Natural killer cell (primary cell): ENCODE data around the gene CRKL. TPM values are rescaled to one million over a fixed set of nuclear protein-coding genes. Genes with fewer than 3 reads are reported as not detected.
A peak's percentile ranks its signal among the peaks of the same experiment; 100 is the strongest.

Source experiments
- ATAC-seq, 3 donors: fragments of 150-1000 bp in 2 of 3; fragments of 200-7000 bp in 1 of 3; cut with Tn5 transposase; 1 replicate in 1 of 3; 2 replicates in 2 of 3; pipeline ENCODE4 v1.10.0; 2021; ENCODE audit warnings: mild to moderate bottlenecking in 2 of 3, moderate library complexity in 2 of 3
- DNase-seq, 2 donors: peaks; one replicate each; pipeline versions ENCODE4 v3.0.0 to v3.0.0-alpha.2; 2013 to 2021; ENCODE audit warnings: mixed read lengths in 1 of 2
- H3K27ac ChIP-seq: one replicate; pipeline ENCODE4 v1.5.1; 2013; ENCODE audit warnings: mild to moderate bottlenecking, low read length
- H3K27me3 ChIP-seq: one replicate; pipeline ENCODE4 v1.6.1; 2013; ENCODE audit warnings: low read length; ENCODE audit not compliant: control insufficient read depth, insufficient read depth
- H3K36me3 ChIP-seq: one replicate; pipeline ENCODE4 v1.6.1; 2013; ENCODE audit warnings: low read length; ENCODE audit not compliant: control insufficient read depth, insufficient read depth
- H3K4me1 ChIP-seq: one replicate; pipeline ENCODE4 v1.6.1; 2013; ENCODE audit warnings: low read length; ENCODE audit not compliant: control insufficient read depth, insufficient read depth
- H3K4me3 ChIP-seq: one replicate; pipeline ENCODE4 v1.5.1; 2013; ENCODE audit warnings: low read length
- H3K9me3 ChIP-seq: one replicate; pipeline ENCODE4 v1.6.1; 2013; ENCODE audit warnings: low read length; ENCODE audit not compliant: control insufficient read depth, insufficient read depth
- H3K27ac Mint-ChIP-seq, 2 donors: one replicate each; pipeline ENCODE4 v1.8.0; 2022; ENCODE audit warnings: mild to moderate bottlenecking in 2 of 2, mixed read lengths in 2 of 2, moderate library complexity in 1 of 2
- H3K27me3 Mint-ChIP-seq, 2 donors: one replicate each; pipeline ENCODE4 v1.8.0; 2022; ENCODE audit warnings: low read depth in 2 of 2, mixed read lengths in 2 of 2
- H3K36me3 Mint-ChIP-seq: one replicate; pipeline ENCODE4 v1.8.0; 2022; ENCODE audit warnings: mixed read lengths
- H3K4me1 Mint-ChIP-seq, 2 donors: one replicate each; pipeline ENCODE4 v1.8.0; 2022; ENCODE audit warnings: mixed read lengths in 2 of 2
- H3K4me3 Mint-ChIP-seq: one replicate; pipeline ENCODE4 v1.8.0; 2022; ENCODE audit warnings: mild to moderate bottlenecking, moderate library complexity, mixed read lengths
- H3K9me3 Mint-ChIP-seq, 2 donors: one replicate each; pipeline ENCODE4 v1.8.0; 2022; ENCODE audit warnings: mixed read lengths in 2 of 2
- WGBS: methylation state at CpG from one replicate; pipeline ENCODE4 v1.1.7; 2013; ENCODE audit warnings: missing lambda C conversion rate; ENCODE audit not compliant: insufficient coverage; 5-methylcytosine and 5-hydroxymethylcytosine counted together
- intact Hi-C: fragments of 100-400 bp; cut with micrococcal nuclease; formaldehyde crosslinking; loops from one replicate; pipeline ENCODE4 v1.14.2; 2022
- total RNA-seq, 4 donors: library from RNA; stranded (reverse); fragments of 120-200 nt in 1 of 4; gene quantifications; one replicate each; pipeline versions ENCODE4 v1.2.3 to v1.2.4, GENCODE V29; 2013 to 2022
- TF ChIP-seq, protein P1 (sequence below): fragments of 200-600 bp; IDR thresholded peaks from one replicate; pipeline ENCODE4 v1.8.0; 2022; ENCODE audit warnings: antibody characterized with exemption

CRKL gene
- total RNA-seq, 3 donors from 2014 or later (not counting 1 experiment from before 2014, with no cell fraction given), result 50.7 to 71.2 (median 67.4) TPM

DNA sequence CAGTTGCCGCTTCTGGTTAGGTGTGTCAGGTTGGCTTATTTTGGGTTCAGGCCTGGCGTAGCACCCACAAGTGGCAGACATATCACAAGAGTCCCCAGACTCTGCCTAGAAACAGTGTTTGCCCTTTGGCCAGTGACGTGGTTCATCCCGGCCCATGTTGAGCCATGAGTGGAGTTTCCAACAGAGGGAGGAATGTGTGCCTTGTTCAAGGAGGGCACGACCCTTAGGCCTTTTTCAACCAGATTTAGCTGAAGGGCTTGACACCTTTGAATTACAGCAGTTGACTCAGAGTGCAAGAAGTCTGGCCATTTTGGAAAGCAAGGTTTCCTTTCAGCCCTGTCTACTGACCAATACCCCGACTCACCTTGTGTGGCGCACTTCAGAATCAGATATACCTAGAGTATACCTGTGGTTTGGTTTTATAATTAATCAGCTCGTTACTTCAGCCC lies 34.7 kb downstream of the CRKL start:
- Histone ChIP-seq H3K9me3 (no peaks in the 10 kb centered on the region), H3K36me3 (peaks cover 41% of the 10 kb centered on the region), H3K4me1 (peaks cover 15% of the 10 kb centered on the region), H3K4me3 (no peak overlapping the region), H3K27ac (no peak overlapping the region), H3K27me3 (no peaks in the 10 kb centered on the region)
- ATAC-seq, result no peak
- Mint-ChIP-seq H3K4me1 (peaks cover 13 to 24% of the 10 kb centered on the region in 2 donors), H3K9me3 (no peaks in the 10 kb centered on the region), H3K4me3 (no peak overlapping the region), H3K27me3 (no peaks in the 10 kb centered on the region), H3K36me3 (peaks cover 4% of the 10 kb centered on the region), H3K27ac (peak overlapping the region in 1 of 2 donors; percentile 24)
- 95% methylated on average over 8 of the region's 8 CpGs for WGBS
- DNase-seq, result no peak
- TF ChIP-seq, protein P1, sequence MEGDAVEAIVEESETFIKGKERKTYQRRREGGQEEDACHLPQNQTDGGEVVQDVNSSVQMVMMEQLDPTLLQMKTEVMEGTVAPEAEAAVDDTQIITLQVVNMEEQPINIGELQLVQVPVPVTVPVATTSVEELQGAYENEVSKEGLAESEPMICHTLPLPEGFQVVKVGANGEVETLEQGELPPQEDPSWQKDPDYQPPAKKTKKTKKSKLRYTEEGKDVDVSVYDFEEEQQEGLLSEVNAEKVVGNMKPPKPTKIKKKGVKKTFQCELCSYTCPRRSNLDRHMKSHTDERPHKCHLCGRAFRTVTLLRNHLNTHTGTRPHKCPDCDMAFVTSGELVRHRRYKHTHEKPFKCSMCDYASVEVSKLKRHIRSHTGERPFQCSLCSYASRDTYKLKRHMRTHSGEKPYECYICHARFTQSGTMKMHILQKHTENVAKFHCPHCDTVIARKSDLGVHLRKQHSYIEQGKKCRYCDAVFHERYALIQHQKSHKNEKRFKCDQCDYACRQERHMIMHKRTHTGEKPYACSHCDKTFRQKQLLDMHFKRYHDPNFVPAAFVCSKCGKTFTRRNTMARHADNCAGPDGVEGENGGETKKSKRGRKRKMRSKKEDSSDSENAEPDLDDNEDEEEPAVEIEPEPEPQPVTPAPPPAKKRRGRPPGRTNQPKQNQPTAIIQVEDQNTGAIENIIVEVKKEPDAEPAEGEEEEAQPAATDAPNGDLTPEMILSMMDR, result no peak
- intact Hi-C loops, result no loop called here

DNA sequence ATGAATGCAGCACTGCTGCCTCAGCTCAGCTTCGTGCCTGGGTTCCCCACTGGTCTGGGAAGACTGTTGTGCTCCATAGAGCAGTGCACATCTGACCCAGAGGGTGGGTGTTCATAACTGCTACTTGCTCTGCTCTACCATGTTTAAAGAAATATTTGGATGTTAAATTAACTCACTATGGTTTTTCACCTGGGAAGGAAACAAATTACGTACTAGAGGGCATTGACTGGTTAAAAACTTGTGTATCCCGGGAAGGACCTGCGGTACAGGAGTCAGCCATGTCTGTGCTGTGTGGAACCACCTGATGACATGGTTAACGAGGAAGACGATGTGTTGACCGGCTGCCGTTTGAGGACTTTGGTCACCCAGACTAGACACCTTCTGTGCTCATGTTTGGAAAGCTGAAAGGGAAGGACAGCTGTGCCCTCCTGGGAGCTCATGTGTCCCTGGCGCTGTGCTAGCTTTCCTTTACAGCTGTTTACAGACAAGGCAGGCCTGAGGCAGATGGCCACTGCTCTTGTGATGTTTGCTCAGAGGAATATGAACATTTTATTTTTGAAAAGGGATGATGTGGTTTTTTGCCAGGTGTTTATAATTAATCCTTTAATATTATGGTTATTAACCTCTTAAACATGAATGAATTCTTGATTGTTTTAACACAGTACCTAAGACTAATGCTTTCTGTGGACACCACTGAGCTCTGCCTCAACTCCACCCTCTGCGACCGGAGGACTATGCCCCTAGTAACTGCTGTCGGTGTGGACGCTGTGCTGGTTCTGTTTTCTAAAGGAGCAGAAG lies 35.5 kb downstream of the CRKL start:
- peaks cover 4% of the 10 kb centered on the region for H3K36me3 Mint-ChIP-seq
- no peak overlapping the region for H3K4me3 Mint-ChIP-seq
- peak overlapping the region; percentile 24 to 38 for H3K27ac Mint-ChIP-seq

DNA sequence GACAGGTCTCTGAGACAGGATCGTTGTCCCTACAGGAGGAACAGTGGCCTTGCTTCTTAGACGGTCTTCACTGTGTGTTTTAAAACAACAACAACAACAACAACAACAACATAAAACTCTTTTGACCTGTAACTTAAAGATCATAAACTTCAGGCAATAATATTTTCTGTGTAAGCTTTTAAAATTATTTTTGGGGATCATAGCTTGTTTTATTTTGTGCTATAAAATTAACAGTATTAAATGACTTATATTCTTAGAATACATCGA lies 36.1 kb downstream of the CRKL start:
- TF ChIP-seq, protein P1, result no peak

More for the DNA sequence above, 35.5 kb downstream of the CRKL start:
- H3K4me1 Mint-ChIP-seq, result peaks cover 11 to 27% of the 10 kb centered on the region in 2 donors
- H3K4me1 ChIP-seq, result peaks cover 23% of the 10 kb centered on the region
- no peak overlapping the region for H3K27ac ChIP-seq
- H3K27me3 Mint-ChIP-seq, result no peaks in the 10 kb centered on the region
- DNase-seq, result no peak
- no peaks in the 10 kb centered on the region for H3K27me3 ChIP-seq
- 97% methylated on average over 13 of the region's 13 CpGs for WGBS
- peaks cover 41% of the 10 kb centered on the region for H3K36me3 ChIP-seq
- no peaks in the 10 kb centered on the region for H3K9me3 Mint-ChIP-seq
- TF ChIP-seq, protein P1, result no peak
- intact Hi-C loops, result no loop called here
- no peak for ATAC-seq
- H3K9me3 ChIP-seq, result no peaks in the 10 kb centered on the region
- no peak overlapping the region for H3K4me3 ChIP-seq

More for the DNA sequence above, 36.1 kb downstream of the CRKL start:
- peaks cover 16 to 28% of the 10 kb centered on the region in 2 donors for H3K4me1 Mint-ChIP-seq
- no peaks in the 10 kb centered on the region for H3K27me3 Mint-ChIP-seq
- H3K4me3 Mint-ChIP-seq, result no peak overlapping the region
- 84% methylated on average over 3 of the region's 3 CpGs for WGBS
- ATAC-seq, result no peak
- peaks cover 28% of the 10 kb centered on the region for H3K4me1 ChIP-seq
- H3K27me3 ChIP-seq, result no peaks in the 10 kb centered on the region
- H3K36me3 ChIP-seq, result peaks cover 41% of the 10 kb centered on the region
- no peak overlapping the region for H3K27ac Mint-ChIP-seq
- intact Hi-C loops, result no loop called here
- H3K36me3 Mint-ChIP-seq, result peaks cover 4% of the 10 kb centered on the region
- H3K9me3 Mint-ChIP-seq, result no peaks in the 10 kb centered on the region
- H3K27ac ChIP-seq, result no peak overlapping the region
- no peak overlapping the region for H3K4me3 ChIP-seq
- no peak for DNase-seq
- H3K9me3 ChIP-seq, result no peaks in the 10 kb centered on the region
